Measurements from ENCODE around the gene NKAIN2.

NKAIN2 gene

GRCh38 chr6:123803504-123804013 is at the start of gene NKAIN2:
Gene NKAIN2, plus strand, starts transcription at chr6:123803865.
- DNase-seq (ENCODE audit: low read depth, low spot score), result no peak

DNA sequence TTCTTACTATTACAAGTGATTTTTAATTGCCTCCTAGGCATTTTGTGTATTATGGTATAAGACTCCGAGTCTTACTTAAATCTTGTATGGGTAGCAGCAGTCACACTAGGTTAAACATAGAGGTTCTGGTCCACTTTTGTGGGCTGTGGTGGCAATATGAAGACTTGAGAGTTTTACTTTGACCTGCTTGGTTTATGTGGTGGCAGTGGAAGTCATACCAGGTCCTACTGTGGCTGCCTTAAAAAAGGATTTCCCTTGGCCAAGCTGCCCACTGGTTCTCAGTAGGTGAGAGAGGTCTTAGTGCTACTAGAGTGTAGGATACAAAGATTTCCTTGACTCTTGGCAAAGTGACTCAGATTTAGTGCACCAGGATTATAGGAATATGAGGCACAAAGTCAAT is 44.2 kb upstream of the NKAIN2 start:
- no peak for DNase-seq (ENCODE audit: low read depth, low spot score)

DNA sequence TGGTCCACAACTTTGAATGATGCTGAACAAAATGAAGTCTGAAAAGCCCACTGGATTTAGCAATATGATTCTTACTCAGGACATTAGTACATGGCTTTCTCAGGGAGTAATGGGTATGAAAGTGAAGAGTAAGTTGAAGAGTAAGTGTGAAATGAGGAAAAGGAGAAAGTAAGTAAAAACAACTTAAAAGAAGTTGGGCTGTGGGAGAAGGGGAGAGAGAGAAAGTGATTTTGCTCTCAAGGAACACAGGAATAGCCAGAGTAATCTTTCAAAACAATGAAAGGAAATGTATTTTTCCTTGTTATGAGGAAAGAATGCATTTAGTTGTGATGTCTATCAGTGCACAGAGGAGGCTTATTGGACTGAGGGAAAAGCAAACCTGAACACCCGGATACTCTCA is 39.8 kb upstream of the NKAIN2 start:
- DNase-seq (ENCODE audit: low read depth, low spot score), result no peak

GRCh38 chr6:123764722-123765121 is 38.9 kb upstream of the NKAIN2 start:
- no peak for DNase-seq (ENCODE audit: low read depth, low spot score)

DNA sequence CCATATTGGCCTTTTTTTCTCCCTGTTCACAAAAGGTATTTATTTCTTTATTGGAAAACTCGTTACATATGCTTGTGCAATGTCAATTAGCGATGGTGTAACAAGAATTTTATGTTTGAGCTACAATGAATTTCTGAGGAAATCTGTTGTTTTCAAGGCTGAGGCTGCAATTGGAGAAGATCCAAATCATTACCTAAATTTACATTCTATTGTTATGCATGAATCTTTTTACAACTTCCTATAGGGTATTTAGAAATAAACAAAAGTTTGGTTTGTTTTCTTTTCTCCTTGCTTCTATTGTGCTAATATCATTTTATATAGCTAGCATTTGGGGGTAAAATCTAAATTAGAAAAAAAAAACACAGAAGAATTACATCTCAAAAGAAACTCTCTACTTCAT is 34.7 kb upstream of the NKAIN2 start:
- DNase-seq (ENCODE audit: low read depth, low spot score), result no peak

GRCh38 chr6:123769431-123769830 is 34.2 kb upstream of the NKAIN2 start:
- DNase-seq (ENCODE audit: low read depth, low spot score), result no peak

DNA sequence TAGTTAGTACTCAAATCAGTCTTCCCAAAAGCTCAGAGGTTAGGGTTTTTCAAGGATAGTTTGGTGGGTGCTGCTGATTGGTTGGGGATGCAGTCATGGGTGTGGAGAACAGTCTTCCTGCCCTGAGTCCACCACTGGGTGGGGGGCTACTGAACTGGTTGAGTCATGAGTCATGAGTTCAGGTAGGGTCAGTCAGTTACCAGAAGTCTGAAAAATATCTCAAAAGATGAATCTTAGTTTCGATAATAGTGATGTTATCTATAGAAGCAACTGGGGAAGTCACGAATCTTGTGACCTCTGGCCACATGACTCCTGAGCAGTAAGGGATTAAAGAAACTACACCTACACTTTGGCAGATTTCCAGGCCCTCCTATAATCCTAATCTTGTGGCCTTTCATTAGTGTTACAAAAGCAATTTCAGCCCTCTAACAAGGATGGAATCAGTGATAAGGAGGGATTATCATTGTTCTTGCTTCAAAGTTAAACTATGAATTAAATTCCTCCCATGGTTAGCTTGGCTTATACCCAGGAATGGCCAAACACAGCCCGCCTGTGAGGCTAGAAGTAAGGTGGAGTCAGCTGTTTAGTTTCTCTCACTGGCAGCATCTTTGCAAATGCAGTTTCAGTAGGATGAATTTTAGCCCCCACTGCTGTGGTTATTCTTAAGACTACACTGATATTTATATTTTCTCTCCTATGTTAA is 33.3 kb upstream of the NKAIN2 start:
- DNase-seq (ENCODE audit: low read depth, low spot score), result no peak

DNA sequence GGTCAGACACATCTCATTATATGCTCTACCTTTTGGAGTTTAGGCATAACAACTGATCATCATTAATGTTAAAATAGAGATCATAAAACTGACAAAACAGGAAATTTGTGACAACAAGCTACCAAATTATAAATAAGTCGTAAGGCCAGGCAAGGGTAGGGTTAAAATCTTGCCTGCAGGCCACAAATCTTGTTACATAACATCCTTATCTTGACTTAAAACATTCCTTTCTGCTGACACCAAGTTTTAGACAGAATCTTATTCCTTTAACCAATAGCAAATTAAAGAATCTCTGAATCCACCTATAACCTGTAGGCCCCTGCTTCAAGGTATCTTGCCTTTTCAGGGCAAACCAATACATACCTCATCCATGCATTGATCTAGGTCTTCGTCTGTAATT is 32.5 kb upstream of the NKAIN2 start:
- no peak for DNase-seq (ENCODE audit: low read depth, low spot score)

DNA sequence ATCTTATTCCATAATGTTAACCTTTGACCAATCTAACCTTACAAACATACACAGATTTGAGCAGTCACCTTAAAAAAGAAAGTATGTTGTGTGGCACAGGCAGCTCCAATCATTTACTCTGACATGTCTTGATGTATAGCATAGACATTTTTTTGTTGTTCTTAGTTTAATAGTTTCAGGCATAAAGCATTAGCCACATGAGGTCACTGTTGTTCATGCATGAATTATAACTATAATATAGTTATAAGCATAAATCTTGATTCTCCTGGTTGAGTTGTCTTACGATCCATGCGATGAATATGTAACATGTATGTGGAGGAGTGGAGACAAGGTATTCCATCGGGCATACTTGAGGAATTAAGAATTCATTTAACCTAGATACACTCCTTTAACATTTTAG is 26.1 kb upstream of the NKAIN2 start:
- DNase-seq (ENCODE audit: low read depth, low spot score), result peak; percentile 28

DNA sequence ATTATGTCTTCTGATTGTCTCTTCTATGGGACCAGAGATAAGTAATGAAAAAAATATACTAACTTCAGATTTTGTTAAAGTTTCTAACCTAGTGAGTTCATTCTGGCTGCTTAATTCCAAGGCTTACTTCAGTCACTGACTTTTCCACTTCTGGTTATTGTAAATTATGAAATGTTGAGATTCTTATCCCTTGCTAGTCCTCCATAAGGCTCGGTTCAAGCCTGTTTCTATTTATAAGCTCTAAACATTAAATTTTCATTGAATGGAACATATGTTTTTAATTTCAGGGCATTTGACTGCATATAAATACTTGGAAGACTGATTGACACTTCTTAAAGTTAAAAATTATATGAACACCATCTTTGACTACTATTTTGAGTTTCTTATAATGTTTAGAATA is 23.6 kb upstream of the NKAIN2 start:
- no peak for DNase-seq (ENCODE audit: low read depth, low spot score)

DNA sequence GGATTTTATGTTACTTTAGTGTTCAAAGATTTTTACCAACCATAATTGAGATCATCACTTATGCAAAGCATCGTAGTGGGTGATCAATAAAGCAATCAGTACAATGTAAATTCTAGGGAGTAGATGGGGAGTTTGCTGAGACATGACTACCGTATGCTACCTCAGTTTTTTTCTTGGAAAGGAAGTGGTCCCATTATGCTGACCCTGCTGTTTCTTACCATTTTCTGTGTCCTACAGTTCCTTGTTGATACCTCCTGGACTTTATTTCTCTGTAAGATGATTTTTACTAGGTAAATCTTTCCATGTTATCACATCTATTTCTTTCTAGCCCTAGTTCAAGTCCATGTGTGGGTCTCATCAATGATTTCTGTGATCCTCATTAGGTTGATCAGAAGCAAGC is 19.3 kb upstream of the NKAIN2 start:
- no peak for DNase-seq (ENCODE audit: low read depth, low spot score)

DNA sequence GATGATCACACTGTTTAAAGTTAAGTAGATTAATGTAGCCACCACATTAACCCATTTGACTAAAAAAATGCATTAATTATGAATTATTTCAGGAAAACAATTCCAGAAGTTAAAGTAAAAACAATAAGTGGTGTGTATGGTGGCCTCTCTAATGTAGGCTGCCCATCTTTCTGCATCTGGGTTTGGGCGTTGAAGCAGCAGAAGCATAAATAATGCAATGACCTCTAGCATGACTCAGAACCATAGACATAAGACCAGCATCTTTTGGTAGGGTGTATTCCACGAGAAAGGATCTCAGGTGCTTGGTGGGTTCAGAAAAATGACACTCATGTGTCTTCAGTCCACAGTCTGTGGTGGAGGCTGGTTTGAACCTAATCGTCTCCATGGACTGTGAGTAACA is 18.6 kb upstream of the NKAIN2 start:
- no peak for DNase-seq (ENCODE audit: low read depth, low spot score)

- DNase-seq (ENCODE audit: low read depth, low spot score), result no peak
These were observed 15.3 kb upstream of the NKAIN2 start for GRCh38 chr6:123788319-123788718.

GRCh38 chr6:123794190-123794589 is 9.5 kb upstream of the NKAIN2 start:
- DNase-seq (ENCODE audit: low read depth, low spot score), result no peak

GRCh38 chr6:123794799-123795198 is 8.9 kb upstream of the NKAIN2 start:
- DNase-seq (ENCODE audit: low read depth, low spot score), result no peak

DNA sequence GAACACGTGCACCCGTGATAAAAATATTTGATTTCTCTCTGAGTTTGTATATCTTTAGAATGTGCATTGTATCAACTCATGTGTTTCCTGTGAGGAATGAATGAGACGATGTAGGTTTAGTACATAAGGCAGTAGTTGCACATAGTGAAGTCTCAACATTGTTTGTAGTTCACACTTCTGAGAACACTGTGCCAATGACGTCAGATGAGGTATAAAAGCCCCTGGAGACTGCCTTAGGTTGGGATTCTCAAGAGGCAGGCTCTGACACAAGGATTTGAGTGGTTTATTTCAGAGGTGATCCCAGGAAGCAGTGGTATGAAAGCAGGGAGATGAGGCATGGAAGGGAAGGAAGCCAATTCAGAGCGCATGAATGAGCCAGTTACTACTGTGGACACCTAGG is 2.6 kb upstream of the NKAIN2 start:
- DNase-seq (ENCODE audit: low read depth, low spot score), result no peak

GRCh38 chr6:123802351-123802696 is 1.3 kb upstream of the NKAIN2 start:
- DNase-seq (ENCODE audit: low read depth, low spot score), result no peak

- peak; percentile 75 for DNase-seq (ENCODE audit: low read depth, low spot score)
These were observed 765 bp upstream of the NKAIN2 start for GRCh38 chr6:123802697-123803503.

GRCh38 chr6:123804014-123804786 is 535 bp downstream of the NKAIN2 start:
- no peak for DNase-seq (ENCODE audit: low read depth, low spot score)

DNA sequence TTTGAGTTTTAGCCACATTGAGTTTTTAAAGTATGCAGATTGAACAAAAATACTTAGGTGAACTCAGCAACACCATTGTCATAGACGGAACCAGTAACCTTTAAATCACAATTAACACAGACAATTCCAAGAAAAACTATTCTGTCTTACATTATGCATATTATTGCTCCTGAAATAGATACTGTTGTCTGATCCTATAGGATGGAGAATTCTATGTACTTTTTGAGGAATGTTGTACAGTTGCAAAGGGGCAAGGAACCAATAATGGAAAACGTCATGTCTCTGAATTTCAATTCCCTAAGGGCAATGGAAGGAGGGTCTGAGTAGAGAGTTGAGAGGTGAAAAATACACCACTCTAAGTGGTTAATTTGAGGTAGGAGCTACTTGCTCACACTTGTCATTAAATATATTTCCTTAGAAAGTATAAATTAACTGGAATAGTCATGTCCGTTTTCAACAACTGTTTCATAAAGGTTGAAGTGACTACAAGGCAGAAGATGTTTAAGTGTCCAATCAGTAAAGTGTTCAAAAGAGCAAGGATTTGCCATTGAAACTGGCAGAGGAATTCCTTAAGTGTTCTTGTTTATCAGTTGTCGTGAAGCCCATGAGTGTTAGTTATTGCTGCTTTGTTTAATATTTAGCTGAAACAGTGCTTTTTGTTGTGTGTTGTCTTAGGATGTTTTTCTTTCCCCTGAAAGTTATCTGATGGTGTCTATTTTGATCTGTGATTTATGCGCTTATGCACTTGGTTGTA is 1.3 kb downstream of the NKAIN2 start:
- no peak for DNase-seq (ENCODE audit: low read depth, low spot score)

DNA sequence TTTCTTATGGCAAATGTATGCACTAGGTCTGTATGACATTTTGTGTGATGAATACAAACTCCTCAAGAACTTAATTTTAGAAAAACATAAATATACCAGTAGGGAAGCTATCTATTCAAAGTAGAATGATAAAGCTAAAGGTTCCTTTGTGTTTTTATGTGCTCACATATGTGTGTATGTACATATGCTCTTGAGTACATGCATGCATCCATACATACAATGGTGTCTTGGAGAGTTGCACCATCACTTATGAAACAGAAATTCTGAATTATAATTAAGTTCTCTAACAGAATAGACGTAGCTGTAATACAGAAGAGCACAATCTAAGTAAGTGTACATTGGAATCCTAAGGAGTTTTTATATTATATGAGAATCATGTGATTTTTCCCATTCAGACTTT is 2.3 kb downstream of the NKAIN2 start:
- DNase-seq (ENCODE audit: low read depth, low spot score), result no peak

GRCh38 chr6:123806561-123806960 is 2.9 kb downstream of the NKAIN2 start:
- no peak for DNase-seq (ENCODE audit: low read depth, low spot score)
